Type B pancreatic cell (in vitro differentiated cells): ENCODE data around the gene CAMKMT. TPM values are rescaled to one million over a fixed set of nuclear protein-coding genes. Genes with fewer than 3 reads are reported as not detected.

ENCODE experiments used
- DNase-seq: peaks from one replicate; pipeline ENCODE4 v3.0.0; 2021; ENCODE audit warnings: mixed read lengths; ENCODE audit not compliant: unreplicated experiment; ENCODE audit errors: extremely low spot score
- H3K27ac Mint-ChIP-seq: 2 replicates; pipeline ENCODE4 v1.8.0; 2021; ENCODE audit warnings: mild to moderate bottlenecking, mixed read lengths
- H3K27me3 Mint-ChIP-seq: 2 replicates; pipeline ENCODE4 v1.8.0; 2021; ENCODE audit warnings: mixed read lengths
- H3K36me3 Mint-ChIP-seq: 2 replicates; pipeline ENCODE4 v1.8.0; 2021; ENCODE audit warnings: mixed read lengths
- H3K4me1 Mint-ChIP-seq: one replicate; pipeline ENCODE4 v1.8.0; 2021; ENCODE audit warnings: mixed read lengths; ENCODE audit not compliant: unreplicated experiment
- H3K4me3 Mint-ChIP-seq: 2 replicates; pipeline ENCODE4 v1.8.0; 2021; ENCODE audit warnings: mild to moderate bottlenecking, mixed read lengths
- H3K9me3 Mint-ChIP-seq: 2 replicates; pipeline ENCODE4 v1.8.0; 2021; ENCODE audit warnings: mixed read lengths
- total RNA-seq: library from RNA; stranded (reverse); gene quantifications from 2 replicates; pipeline ENCODE4 v1.2.1, GENCODE V29; 2021; ENCODE audit warnings: low replicate concordance
- TF ChIP-seq, protein P1 (sequence below): fragments of 200-600 bp; sonication (generic); conservative IDR thresholded peaks from 2 replicates; pipeline ENCODE4 v1.5.0; 2021; ENCODE audit warnings: antibody characterized with exemption, mild to moderate bottlenecking

The CAMKMT gene
- total RNA-seq, 1 donor from 2014 or later, result 7.7 TPM

DNA sequence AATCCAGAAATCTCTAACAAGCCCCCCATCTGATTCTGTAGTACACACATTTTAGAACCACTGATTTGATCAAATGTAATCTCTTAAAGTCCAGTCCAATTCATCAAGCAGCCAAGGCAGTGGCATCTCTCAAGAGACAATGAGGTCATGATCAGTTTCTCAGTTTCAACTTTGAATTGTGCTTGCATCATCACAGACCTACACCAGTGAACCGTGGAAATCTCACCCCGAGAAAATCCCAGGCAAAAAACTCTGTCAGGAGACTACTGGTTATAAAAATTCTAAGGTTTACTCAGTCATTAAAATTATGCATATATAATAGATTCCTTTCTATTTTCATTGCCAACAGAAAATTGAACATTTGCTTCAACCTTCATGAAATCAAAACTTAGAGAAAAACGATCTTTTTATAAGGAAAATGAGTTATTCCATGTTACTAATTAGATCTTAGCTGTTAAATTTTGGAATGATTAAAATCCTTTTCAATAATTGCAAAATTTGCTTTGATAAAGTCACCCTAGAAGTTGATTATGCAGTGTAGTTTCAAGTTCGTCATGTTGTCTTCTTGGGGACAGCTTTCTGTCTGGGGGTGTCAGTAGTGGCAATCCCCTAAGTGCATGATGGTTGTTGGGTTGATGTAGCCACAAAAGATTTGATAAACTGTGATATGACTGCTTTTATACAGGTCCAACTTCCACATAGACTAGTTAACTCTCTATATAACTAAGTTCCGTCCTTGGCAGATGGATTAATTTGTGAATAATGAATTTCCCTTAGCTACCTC lies 235.0 kb downstream of the CAMKMT start:
- Mint-ChIP-seq H3K27me3 (no peaks in the 10 kb centered on the region), H3K4me1 (no peaks in the 10 kb centered on the region), H3K36me3 (no peaks in the 10 kb centered on the region), H3K27ac (no peak overlapping the region), H3K9me3 (no peaks in the 10 kb centered on the region), H3K4me3 (no peak overlapping the region)
- no peak for DNase-seq
- TF ChIP-seq, protein P1, sequence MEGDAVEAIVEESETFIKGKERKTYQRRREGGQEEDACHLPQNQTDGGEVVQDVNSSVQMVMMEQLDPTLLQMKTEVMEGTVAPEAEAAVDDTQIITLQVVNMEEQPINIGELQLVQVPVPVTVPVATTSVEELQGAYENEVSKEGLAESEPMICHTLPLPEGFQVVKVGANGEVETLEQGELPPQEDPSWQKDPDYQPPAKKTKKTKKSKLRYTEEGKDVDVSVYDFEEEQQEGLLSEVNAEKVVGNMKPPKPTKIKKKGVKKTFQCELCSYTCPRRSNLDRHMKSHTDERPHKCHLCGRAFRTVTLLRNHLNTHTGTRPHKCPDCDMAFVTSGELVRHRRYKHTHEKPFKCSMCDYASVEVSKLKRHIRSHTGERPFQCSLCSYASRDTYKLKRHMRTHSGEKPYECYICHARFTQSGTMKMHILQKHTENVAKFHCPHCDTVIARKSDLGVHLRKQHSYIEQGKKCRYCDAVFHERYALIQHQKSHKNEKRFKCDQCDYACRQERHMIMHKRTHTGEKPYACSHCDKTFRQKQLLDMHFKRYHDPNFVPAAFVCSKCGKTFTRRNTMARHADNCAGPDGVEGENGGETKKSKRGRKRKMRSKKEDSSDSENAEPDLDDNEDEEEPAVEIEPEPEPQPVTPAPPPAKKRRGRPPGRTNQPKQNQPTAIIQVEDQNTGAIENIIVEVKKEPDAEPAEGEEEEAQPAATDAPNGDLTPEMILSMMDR, result no peak

- Mint-ChIP-seq H3K27ac (no peak overlapping the region), H3K4me3 (no peak overlapping the region), H3K27me3 (no peaks in the 10 kb centered on the region), H3K9me3 (no peaks in the 10 kb centered on the region), H3K4me1 (no peaks in the 10 kb centered on the region), H3K36me3 (no peaks in the 10 kb centered on the region)
- TF ChIP-seq, protein P1, result no peak
- DNase-seq, result no peak
These were observed 236.8 kb downstream of the CAMKMT start for GRCh38 chr2:44598330-44599119.

- no peak overlapping the region for H3K4me3 Mint-ChIP-seq
- H3K27me3 Mint-ChIP-seq, result no peaks in the 10 kb centered on the region
- H3K4me1 Mint-ChIP-seq, result no peaks in the 10 kb centered on the region
- H3K9me3 Mint-ChIP-seq, result no peaks in the 10 kb centered on the region
- no peak overlapping the region for H3K27ac Mint-ChIP-seq
- TF ChIP-seq, protein P1, result no peak
- H3K36me3 Mint-ChIP-seq, result no peaks in the 10 kb centered on the region
- DNase-seq, result no peak
These were observed 237.4 kb downstream of the CAMKMT start for GRCh38 chr2:44599130-44599529.

DNA sequence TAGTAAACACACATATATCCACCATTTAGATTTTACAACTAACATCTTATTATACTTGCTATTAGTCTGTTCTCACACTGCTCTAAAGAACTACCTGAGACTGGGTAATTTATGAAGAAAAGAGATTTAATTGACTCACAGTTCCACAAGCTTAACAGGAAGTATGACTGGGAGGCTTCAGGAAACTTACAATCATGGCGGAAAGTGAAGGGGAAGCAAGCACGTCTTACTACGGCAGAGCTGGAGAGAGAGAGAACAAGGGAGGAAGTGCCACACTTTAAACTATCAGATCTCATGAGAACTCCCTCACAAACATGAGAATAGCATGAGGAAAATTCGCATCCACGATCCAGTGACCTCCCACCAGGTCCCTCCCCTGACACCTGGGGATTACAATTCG lies 240.7 kb downstream of the CAMKMT start:
- TF ChIP-seq, protein P1, result no peak
- Mint-ChIP-seq H3K27ac (no peak overlapping the region), H3K36me3 (no peaks in the 10 kb centered on the region), H3K4me3 (no peak overlapping the region), H3K27me3 (no peaks in the 10 kb centered on the region), H3K4me1 (no peaks in the 10 kb centered on the region), H3K9me3 (no peaks in the 10 kb centered on the region)
- DNase-seq, result no peak

- Mint-ChIP-seq H3K36me3 (no peaks in the 10 kb centered on the region), H3K4me3 (no peak overlapping the region), H3K4me1 (no peaks in the 10 kb centered on the region), H3K27ac (no peak overlapping the region), H3K27me3 (no peaks in the 10 kb centered on the region), H3K9me3 (no peaks in the 10 kb centered on the region)
- TF ChIP-seq, protein P1, result no peak
- no peak for DNase-seq
These were observed 243.8 kb downstream of the CAMKMT start for GRCh38 chr2:44605511-44605910.
